GM10847 (cell line): ENCODE results near the gene KRT222.

Experiments used
- POLR2A ChIP-seq: IDR thresholded peaks from 2 replicates; pipeline ENCODE4 v1.6.1; 2011; ENCODE audit not compliant: insufficient read length; ENCODE audit errors: extremely low read depth

KRT222 gene

DNA sequence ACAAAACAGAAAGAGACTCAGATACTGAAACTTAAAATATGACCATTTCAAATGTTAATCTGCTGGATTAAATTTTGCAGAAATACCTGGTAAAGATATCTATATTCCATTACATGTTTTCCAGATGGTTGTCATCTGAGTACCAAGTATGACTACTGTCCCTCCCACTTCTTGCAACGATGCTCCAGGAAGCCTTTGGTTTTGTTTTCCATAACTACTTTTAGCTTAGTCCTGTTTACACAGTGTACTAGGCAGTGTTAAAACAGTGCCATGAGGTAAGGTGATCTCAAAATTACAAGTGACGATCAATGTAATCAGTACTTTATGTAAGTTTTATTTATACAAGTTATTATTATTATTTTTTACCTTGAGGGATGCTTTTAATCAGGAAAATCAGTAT, 35.1 kb downstream of the KRT222 start:
- TF ChIP-seq POLR2A = no peak

- TF ChIP-seq POLR2A = no peak
Observed at GRCh38 chr17:40625311-40625710, 39.7 kb downstream of the KRT222 start.

DNA sequence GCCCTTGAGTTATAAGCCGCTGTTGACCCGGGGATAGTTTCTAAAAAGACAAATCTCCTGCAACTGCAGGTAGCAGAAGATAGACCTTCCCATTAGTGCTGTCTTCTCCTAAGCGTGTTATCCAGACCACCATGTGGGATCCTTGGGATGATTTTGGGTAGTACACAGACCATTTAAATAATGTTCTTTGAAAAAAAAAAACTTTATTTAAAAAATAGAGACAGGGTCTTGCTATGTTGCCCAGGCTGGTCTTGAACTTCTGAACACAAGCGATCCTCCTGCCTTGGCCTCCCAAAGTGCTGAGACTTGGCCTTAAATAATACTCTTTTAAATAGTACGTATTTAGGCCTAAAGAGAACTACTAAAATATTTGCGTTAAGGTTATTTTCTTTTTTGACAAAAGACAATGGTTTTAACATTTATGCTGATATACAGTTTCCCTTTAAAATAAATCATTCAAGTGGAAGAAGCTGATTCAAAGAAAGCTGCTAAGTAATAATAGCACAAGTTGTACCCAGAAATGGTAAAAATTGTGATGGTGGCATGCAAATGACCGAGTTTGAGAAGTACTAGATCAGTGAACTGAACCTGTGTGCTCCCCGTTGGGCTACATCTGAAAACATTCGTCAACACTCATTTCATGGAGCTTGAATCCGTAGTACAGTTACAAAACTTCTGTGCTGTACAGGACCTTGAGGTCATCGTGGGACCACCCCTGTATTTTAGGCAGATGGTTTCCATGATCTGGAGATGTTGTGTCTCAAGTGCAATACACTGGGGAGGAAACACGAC, 41.4 kb downstream of the KRT222 start:
- TF ChIP-seq POLR2A = no peak

DNA sequence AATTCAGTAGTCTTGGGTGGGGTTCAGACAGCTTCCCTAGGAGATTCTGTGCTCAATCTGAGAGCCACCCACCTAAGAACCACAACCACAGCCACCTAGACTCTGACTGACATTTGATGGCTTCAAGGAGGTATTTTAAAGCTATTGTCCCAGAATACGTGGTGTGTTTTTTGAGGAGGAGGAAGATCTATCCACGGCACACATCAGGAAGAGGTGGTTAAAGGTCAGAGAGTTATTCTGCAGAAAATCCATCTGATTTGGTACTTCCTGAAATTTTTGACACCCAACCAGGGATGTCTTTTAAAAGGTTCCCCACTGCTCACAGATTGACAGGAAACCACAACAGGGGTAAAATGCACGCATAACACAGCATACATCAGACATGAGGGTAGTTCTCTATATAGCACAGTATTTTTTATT, 42.5 kb downstream of the KRT222 start:
- TF ChIP-seq POLR2A = no peak

- TF ChIP-seq POLR2A = no peak
Observed at GRCh38 chr17:40621578-40621977, 43.4 kb downstream of the KRT222 start.

GRCh38 chr17:40621019-40621418, 44.0 kb downstream of the KRT222 start:
- no peak for TF ChIP-seq POLR2A

- TF ChIP-seq POLR2A = no peak
Observed at GRCh38 chr17:40618754-40619625, 46.0 kb downstream of the KRT222 start.

GRCh38 chr17:40617678-40618240, 47.2 kb downstream of the KRT222 start:
- no peak for TF ChIP-seq POLR2A

DNA sequence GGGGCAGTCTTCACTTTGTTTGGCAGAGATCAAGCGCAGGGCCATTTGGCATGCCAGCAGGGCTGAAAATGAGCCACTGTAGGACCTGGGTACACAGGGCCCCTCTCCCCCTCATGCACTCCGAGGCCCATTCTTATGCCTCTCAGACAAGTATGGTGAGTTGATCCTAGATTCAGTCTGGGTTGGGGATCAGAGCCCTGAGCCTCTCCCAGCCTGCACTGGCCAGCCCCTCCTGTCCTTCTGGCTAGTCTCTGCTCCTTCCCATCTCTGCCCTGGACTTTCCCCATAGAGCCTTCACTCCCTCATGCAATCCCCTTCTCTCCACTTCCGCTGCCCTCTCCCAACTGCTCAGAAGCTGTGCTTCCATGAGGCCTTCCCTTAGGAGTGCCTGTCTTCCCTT, 48.4 kb downstream of the KRT222 start:
- no peak for TF ChIP-seq POLR2A

- no peak for TF ChIP-seq POLR2A
Observed at GRCh38 chr17:40615841-40616476, 49.0 kb downstream of the KRT222 start.

DNA sequence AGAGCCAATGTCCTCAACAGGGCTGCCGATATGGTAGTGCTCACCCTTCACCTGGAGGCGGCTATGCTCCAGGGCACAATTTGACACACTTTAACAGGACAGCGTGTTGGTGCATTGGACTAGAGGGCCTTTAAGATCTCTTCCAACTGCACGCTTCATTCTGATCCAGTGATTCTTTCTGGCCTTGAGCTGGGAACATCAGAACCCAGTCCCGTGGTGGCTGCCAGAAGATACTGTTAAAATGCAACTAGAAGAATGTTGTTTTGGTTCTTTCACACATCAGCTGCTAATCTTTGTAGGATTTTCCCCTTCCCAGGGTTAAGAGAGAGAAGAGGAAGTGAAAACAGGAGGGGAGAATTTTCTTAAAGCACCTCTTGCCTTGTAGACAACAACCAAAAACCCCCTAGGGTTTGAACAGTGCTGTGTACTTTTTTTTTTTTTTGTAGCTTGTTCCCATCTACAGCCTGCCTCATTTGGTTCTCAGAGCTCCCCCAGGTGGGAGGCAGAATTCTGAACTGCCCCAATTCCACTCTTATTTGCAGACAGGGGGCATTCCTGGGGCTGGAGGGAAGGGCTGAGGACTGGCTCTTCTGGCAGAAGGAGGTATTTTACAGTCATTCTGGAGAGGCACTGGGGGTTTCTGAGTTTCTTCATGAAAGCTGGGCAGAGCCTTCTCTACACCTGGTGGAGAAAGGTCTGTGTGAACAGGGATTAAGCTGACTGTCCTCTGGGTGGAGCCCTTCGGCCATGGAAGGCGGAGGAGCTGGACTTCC, 49.7 kb downstream of the KRT222 start:
- TF ChIP-seq POLR2A = no peak

DNA sequence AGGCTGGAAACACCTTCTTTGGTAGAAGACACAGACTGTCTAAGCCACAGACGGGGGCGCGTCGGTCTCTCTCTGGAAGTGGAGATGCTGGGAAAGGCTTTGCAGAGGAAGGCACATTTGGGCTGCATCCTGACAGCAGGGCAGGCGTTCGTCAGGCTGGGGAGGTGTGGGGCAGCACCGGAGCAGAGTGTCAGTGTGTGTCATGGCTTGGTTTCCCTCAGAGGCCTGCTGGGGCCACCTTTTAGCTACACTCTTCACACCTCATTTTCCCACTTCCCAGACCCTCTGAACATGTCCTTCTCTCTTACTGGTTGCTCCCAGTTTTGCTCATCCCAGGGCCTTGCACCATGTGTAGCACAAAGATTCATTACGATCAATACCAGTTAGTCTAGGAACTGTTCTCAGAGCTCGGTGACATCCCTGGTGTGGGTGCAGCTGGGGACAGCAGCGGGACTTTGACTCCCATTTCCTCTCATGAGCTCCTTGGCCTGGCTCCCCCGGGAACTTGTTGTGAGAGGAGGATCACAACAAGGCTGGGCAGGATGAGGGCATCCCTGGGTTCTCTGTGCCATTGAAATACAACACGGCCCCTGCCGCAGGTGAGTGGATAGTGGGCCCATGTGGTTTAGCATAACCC, 50.4 kb downstream of the KRT222 start:
- no peak for TF ChIP-seq POLR2A

DNA sequence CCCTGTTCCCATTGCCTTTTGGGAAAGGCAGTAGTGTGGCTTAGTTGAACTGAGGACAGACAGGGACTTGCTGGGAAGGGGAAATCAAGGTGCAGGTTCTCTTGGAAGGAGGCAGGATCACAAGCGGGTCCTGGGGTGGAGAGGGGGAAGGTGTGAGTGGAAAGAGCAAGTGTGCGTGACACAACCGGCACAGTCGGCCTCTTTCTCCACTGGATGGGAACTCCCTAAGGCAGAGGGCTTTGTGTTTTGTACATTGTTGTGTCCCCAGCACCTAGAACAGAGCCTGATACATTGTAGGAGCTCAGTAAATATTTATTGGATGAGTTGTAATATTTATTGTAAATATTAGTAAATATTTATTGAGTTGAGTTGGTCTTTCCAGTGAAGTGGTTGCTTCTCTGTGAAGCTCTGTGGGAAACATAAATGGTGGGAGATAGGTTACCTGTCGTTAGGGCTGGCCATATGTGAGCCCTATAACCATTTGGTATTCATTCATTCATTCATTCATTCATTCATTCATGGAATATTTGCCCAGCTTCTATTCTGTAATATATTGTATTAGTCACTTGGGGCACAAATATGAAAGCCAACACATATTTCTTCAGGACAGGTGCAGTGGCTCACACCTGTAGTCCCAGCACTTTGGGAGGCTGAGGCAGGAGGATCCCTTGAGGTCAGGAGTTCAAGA, 51.4 kb downstream of the KRT222 start:
- no peak for TF ChIP-seq POLR2A
